Effector CD4-positive, alpha-beta T cell (primary cell): ENCODE data around the gene C2orf42.
"Not testable (repeated sequence)": the region's sequence is repeated elsewhere in the genome, so short reads cannot be mapped to it uniquely, and the experiment has no call there.

Experiments used
- DNase-seq: peaks from one replicate; pipeline ENCODE4 v3.0.0-alpha.2; 2020

C2orf42 gene

GRCh38 chr2:70102323-70102905 lies 88.4 kb downstream of the C2orf42 start:
- DNase-seq, result not testable (repeated sequence)

- not testable (repeated sequence) for DNase-seq
These were observed 89.1 kb downstream of the C2orf42 start for GRCh38 chr2:70101686-70102085.

GRCh38 chr2:70101174-70101573 lies 89.6 kb downstream of the C2orf42 start:
- no peak for DNase-seq
